Right lung (tissue), 10 donors: ENCODE measurements around the gene SLC46A2. TPM values are rescaled to one million over a fixed set of nuclear protein-coding genes. Genes with fewer than 3 reads are reported as not detected.

Experiments
- DNase-seq, 2 donors: peaks; one replicate each; pipeline ENCODE4 v3.0.0-alpha.2; 2013
- long read RNA-seq, 8 donors: transcript quantifications; one replicate each; lab custom pipeline, GENCODE V29; 2026
- polyA plus RNA-seq, 5 donors: library from polyadenylated mRNA; unstranded; fragments of 120-200 nt; gene quantifications; one replicate each; pipeline versions ENCODE4 v1.2.1 to v1.2.3, GENCODE V29; 2013; ENCODE audit warnings: inconsistent platforms in 1 of 5, low replicate concordance in 1 of 5; ENCODE audit not compliant: insufficient read length in 5 of 5, insufficient read depth in 1 of 5

The SLC46A2 gene
- 1 to 10 TPM in 1 of 5 donors, under 1 TPM in 4; 0.33 to 1.0 (median 0.82) TPM for polyA plus RNA-seq
- long read RNA-seq, donor 1 = 0 reads
- long read RNA-seq, donor 2 = 0 reads
- long read RNA-seq, donor 3, partial matches to known transcripts = 0 of 1 reads
- long read RNA-seq, donor 3, other reads (novel, unspliced or antisense) = 0 of 1 reads
- long read RNA-seq, donor 4, partial matches to known transcripts = 0 of 2 reads
- long read RNA-seq, donor 4, other reads (novel, unspliced or antisense) = 0 of 2 reads
- long read RNA-seq, donor 5 = 0 reads
- long read RNA-seq, donor 6, partial matches to known transcripts = 0 of 2 reads
- long read RNA-seq, donor 6, other reads (novel, unspliced or antisense) = 0 of 2 reads
- long read RNA-seq, donor 7, partial matches to known transcripts = 0 of 1 reads
- long read RNA-seq, donor 7, other reads (novel, unspliced or antisense) = 0 of 1 reads
- long read RNA-seq, donor 8 = 0 reads

GRCh38 chr9:112890106-112891081 lies at the start of gene SLC46A2:
Gene SLC46A2, minus strand, starts transcription at chr9:112890876. Its CDS starts 195 bp downstream, at chr9:112890681.
- DNase-seq = peak in 1 of 2 donors; percentile 21

GRCh38 chr9:112939418-112939817 lies 48.7 kb upstream of the SLC46A2 start:
- no peak for DNase-seq

- DNase-seq = no peak
These were observed 43.0 kb upstream of the SLC46A2 start for GRCh38 chr9:112933696-112934095.

- DNase-seq = peak in 1 of 2 donors; percentile 12
These were observed 34.5 kb upstream of the SLC46A2 start for GRCh38 chr9:112925058-112925641.

- peak in 1 of 2 donors; percentile 13 for DNase-seq
These were observed 30.9 kb upstream of the SLC46A2 start for GRCh38 chr9:112921549-112921948.

GRCh38 chr9:112917987-112918362 lies 27.3 kb upstream of the SLC46A2 start:
- no peak for DNase-seq

- DNase-seq = no peak
These were observed 26.6 kb upstream of the SLC46A2 start for GRCh38 chr9:112917047-112917986.

- no peak for DNase-seq
These were observed 23.8 kb upstream of the SLC46A2 start for GRCh38 chr9:112914524-112914923.

GRCh38 chr9:112913326-112913725 lies 22.6 kb upstream of the SLC46A2 start:
- no peak for DNase-seq

GRCh38 chr9:112912636-112913035 lies 22.0 kb upstream of the SLC46A2 start:
- no peak for DNase-seq

- DNase-seq = no peak
These were observed 21.1 kb upstream of the SLC46A2 start for GRCh38 chr9:112911736-112912135.

- DNase-seq = no peak
These were observed 14.4 kb upstream of the SLC46A2 start for GRCh38 chr9:112905084-112905483.

GRCh38 chr9:112900901-112901300 lies 10.2 kb upstream of the SLC46A2 start:
- no peak for DNase-seq

GRCh38 chr9:112900488-112900887 lies 9.8 kb upstream of the SLC46A2 start:
- no peak for DNase-seq

GRCh38 chr9:112898872-112899311 lies 8.2 kb upstream of the SLC46A2 start:
- no peak for DNase-seq

GRCh38 chr9:112896131-112896530 lies 5.5 kb upstream of the SLC46A2 start:
- no peak for DNase-seq

- no peak for DNase-seq
These were observed 4.0 kb upstream of the SLC46A2 start for GRCh38 chr9:112894699-112895098.

GRCh38 chr9:112894041-112894440 lies 3.4 kb upstream of the SLC46A2 start:
- no peak for DNase-seq

GRCh38 chr9:112892981-112893380 lies 2.3 kb upstream of the SLC46A2 start:
- no peak for DNase-seq

GRCh38 chr9:112891521-112891920 lies 845 bp upstream of the SLC46A2 start:
- no peak for DNase-seq

GRCh38 chr9:112887381-112887780 lies 3.3 kb downstream of the SLC46A2 start:
- DNase-seq = no peak
